HT1080 (cell line): ENCODE data around the gene FAM169A. TPM values are rescaled to one million over a fixed set of nuclear protein-coding genes. Genes with fewer than 3 reads are reported as not detected.
A peak's percentile ranks its signal among the peaks of the same experiment; 100 is the strongest.
"Not testable (repeated sequence)": the region's sequence is repeated elsewhere in the genome, so short reads cannot be mapped to it uniquely, and the experiment has no call there.

Experiments
- DNase-seq: peaks from one replicate; pipeline ENCODE4 v3.0.0-alpha.2; 2015; ENCODE audit warnings: low read depth
- polyA plus RNA-seq, 2 experiments: library from polyadenylated mRNA; depleted of rRNA; stranded (reverse); fragments of >200 nt; gene quantifications; 2 replicates each; pipeline ENCODE4 v1.2.3, GENCODE V29; 2015
- total RNA-seq: library from RNA; depleted of rRNA; stranded (reverse); fragments of >200 nt; shearing (Covaris generic); gene quantifications from 2 replicates; pipeline ENCODE4 v1.2.3, GENCODE V29; 2014; rRNA removed

Gene FAM169A, protein sequence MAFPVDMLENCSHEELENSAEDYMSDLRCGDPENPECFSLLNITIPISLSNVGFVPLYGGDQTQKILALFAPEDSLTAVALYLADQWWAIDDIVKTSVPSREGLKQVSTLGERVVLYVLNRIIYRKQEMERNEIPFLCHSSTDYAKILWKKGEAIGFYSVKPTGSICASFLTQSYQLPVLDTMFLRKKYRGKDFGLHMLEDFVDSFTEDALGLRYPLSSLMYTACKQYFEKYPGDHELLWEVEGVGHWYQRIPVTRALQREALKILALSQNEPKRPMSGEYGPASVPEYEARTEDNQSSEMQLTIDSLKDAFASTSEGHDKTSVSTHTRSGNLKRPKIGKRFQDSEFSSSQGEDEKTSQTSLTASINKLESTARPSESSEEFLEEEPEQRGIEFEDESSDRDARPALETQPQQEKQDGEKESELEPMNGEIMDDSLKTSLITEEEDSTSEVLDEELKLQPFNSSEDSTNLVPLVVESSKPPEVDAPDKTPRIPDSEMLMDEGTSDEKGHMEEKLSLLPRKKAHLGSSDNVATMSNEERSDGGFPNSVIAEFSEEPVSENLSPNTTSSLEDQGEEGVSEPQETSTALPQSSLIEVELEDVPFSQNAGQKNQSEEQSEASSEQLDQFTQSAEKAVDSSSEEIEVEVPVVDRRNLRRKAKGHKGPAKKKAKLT
- 3.8 and 6.6 TPM in 2 replicates for total RNA-seq
- polyA plus RNA-seq (2015; cell fraction: cytosol; rRNA removed): 4.3 and 5.2 TPM in 2 replicates
- 5.6 and 5.8 TPM in 2 replicates for polyA plus RNA-seq (2015; cell fraction: nucleus; rRNA removed)

DNA sequence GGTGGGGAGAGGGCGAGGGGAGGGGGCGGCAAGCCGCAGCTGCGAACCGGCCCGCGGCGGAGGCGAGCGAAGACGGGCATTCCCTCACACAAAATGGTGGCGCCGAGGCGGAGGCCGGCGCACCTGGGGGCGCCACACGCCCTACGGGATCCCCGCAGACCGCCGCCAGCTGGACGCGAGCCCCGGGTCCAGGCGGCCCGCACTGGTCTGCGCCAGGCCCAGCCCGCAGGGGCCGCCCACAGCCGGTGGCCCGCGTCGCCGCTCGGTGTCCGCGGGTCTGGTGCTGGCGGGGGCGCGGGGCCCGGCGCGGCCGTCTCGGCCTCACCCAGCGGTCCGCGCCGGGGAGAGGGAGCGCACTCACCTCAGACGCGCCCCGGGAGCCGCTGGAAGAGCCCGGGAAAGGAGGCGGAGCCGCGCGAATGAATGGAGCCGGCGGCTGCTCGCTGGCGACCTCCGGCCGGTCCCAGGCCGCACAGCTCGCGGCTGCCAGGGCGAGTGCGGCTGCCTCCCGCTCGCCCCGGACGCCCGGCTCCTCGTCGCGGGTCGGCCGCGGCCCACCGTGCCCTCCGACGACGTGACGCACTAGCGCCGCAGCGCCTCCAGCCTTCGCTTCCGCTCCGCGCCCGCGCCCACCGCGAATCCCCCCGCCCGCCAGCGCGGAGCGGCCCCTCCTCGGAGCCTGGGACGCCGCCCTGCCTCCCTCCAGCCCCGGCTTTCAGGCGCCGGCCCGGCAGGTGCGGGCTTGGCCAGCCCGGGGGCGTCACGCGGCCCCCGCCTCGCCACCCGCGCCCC is at the start of gene FAM169A:
TSS of gene FAM169A (minus strand) at position 584 of the 792 bp plus-strand sequence. CDS start 24,711 bp downstream, outside the sequence.
- DNase-seq: peak; percentile 31

DNA sequence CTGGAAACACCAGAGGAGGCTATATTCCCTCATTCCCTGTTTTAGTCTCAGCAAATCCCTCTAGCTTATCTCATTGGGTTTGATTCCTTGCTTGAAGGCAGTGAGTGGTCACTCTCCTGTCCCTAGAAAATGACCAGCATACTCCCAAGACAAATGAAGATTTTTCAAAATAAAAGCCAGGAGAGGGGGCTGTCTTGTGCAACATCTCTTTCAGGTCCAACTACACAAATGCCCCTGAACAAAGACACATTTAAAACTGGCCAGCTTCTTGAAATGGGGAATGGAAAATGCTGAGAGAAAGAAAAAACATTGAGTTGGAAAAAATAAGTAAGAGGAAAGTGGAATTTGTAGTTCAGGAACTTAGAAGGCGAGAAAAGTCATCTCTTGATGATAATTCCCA is 49.3 kb upstream of the FAM169A start:
- no peak for DNase-seq

DNA sequence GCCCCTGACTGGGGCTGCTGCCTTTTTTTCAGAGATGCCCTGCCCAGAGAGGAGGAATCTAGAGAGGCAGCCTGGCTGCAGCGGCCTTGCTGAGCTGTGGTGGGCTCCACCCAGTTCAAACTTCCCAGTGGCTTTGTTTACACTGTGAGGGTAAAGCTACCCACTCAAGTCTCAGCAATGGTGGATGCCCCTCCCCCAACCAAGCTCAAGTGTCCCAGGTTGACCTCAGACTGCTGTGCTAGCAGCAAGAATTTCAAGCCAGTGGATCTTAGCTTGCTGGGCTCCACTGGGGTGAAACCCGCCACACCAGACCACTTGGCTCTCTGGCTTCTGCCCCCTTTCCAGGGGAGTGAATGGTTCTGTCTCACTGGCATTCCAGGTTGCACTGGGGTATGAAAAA is 45.2 kb upstream of the FAM169A start:
- DNase-seq: not testable (repeated sequence)

DNA sequence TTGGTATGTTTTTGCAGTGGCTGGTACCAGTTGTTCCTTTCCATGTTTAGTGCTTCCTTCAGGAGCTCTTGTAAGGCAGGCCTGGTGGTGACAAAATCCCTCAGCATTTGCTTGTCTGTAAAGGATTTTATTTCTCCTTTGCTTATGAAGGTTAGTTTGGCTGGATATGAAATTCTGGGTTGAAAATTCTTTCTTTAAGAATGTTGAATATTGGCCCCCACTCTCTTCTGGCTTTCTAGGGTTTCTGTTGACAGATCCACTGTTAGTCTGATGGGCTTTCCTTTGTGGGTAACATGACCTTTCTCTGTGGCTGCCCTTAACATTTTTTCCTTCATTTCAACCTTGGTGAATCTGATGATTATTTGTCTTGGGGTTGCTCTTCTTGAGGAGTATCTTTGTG is 43.7 kb upstream of the FAM169A start:
- not testable (repeated sequence) for DNase-seq

DNA sequence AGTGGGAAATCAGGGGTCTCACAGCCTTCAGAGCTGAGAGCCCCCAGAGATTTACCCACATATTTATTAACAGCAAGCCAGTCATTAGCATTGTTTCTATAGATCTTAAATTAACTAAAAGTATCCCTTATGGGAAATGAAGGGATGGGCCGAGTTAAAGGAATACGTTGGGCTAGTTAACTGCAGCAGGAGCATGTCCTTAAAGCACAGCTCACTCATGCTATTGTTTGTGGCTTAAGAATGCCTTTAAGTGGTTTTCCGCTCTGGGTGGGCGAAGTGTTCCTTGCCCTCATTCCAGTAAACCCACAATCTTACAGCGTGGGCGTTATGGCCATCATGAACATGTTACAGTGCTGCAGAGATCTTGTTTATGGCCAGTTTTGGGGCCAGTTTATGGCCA is 42.0 kb upstream of the FAM169A start:
- DNase-seq: not testable (repeated sequence)

DNA sequence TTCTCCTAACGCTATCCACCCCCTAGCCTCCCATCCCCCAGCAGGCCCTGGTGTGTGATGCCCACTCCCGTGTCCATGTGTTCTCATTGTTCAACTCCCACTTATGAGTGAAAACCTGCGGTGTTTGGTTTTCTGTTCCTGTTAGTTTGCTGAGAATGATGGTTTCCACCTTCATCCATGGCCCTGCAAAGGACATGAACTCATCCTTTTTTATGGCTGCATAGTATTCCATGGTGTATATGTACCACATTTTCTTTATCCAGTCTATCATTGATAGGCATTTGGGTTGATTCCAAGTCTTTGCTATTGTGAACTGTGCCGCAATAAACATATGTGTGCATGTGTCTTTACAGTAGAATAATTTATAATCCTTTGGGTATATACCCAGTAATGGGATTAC is 38.5 kb upstream of the FAM169A start:
- DNase-seq: not testable (repeated sequence)

DNA sequence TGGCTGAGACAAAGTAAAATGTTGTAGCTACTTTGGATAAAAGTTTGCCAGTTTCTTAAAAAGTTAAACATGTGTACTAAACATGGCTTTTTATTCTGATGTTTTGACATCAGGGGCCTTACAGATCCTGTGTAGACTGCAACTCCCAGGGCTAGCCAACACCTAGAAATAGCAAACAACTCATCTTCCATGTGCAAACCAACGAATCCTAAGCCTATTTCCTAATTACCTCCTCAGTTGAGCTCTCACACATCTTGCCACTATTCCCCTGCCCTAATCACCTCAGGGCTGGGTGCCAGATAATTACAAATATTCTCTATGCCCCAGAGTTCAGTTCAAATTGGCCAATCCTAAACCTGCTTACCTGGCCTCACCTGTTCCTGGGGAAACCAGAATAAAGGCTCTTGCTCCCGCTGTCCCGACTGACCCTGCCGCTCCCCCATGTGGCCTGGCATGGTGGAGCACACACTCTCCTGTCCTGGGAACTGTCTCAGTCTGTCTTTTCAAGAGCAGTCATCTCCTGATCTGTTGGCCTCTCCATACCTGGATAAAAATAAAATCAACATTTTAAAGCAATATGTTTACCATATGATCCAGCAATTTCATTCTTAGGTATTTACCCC is 37.1 kb upstream of the FAM169A start:
- DNase-seq: no peak

DNA sequence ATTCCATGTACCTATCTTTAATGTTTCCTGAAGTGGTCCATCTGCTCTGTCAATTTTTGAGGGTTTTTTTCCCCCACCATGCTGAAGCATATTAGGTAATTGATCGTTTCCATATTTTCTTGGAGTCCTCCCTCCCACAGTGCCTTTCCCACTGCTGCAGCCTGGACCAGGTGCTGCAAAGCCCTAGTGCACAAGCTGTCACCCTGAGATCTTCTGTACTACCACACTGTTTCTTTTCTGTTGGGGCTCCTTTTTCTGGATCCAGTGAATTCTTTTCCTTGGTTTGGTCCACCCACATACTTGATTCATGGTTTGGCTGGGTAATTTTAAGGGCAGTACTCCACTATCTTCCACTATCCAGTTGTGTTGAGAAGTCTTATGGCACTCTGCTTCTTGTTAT is 30.9 kb upstream of the FAM169A start:
- no peak for DNase-seq

DNA sequence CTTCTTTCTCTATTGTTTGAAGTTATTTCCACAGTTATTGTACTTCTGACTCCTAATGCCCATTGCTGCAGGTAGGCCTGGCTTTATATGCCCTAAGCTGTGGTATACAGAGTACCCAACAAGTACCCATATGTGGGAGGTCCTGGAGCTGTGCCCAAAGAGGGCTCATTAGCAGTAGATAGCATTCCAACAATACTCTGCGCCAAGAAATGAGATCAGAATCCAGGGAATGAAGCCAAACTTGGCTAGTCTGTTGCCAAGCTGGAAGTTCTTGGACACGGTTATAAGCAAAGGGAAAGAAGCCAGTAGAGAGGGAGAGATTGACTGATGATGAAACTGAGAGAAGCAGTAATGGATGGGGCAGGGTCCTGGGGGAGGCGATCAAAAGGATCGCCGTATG is 29.7 kb upstream of the FAM169A start:
- DNase-seq: peak; percentile 35

DNA sequence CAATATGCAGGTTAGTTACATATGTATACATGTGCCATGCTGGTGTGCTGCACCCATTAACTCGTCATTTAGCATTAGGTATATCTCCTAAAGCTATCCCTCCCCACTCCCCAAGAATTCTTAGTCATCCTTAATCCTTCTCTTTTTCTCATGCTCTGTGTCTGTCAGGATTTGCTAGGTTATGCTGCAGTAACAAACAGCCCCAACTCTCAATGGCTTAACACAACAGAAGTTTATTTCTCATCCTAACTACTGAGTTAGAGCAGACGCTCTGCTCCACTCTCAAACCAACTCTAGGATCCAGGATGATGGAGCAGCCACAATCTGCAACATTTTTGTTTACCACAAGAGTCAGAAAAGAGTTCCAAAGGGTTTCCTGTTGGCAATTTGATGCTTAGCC is 28.2 kb upstream of the FAM169A start:
- DNase-seq: no peak

DNA sequence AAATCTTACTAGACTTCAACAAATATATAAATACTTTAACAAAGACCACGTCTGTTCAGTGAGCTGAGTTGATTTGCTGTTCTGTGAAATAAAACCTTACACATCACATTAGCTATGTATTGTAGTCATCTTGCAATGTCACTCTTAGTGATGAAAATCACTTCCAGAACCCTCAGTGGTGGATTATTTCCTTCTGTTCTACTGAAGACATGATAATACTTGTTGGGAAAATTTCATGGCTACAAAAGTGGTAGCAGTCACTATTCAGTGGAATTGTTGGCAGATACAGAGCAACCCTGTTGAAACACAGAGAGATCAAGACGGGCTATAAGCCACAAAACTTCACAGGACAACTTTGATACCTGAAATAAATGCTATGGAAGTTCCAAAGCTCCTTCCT is 26.7 kb upstream of the FAM169A start:
- no peak for DNase-seq

DNA sequence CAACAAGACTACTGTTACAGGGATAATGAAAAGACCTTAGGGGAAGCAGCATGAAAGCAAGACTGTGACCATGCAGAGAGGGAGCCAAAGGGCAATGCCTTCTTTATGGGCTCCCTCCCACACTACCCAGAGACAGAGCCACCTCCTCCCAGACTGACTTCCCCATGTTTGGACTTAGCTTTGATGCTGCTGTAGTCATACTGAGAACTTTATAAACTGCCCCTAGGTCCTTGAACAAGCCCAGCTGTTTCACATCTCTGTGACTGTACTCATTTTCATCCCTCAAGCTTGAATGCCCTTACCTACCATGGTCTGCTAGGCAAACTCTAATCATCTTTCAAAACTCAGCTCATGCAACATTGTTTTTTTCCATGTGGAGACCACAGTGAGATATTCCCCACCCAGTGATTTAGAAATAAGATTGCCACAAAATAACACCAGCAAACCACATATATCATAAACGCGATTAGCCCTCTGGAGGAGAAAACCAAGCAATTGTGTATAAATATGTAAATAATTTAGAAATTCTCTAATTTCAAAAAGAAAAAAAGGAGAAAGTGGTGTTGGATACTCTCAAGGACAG is 23.4 kb upstream of the FAM169A start:
- DNase-seq: no peak

DNA sequence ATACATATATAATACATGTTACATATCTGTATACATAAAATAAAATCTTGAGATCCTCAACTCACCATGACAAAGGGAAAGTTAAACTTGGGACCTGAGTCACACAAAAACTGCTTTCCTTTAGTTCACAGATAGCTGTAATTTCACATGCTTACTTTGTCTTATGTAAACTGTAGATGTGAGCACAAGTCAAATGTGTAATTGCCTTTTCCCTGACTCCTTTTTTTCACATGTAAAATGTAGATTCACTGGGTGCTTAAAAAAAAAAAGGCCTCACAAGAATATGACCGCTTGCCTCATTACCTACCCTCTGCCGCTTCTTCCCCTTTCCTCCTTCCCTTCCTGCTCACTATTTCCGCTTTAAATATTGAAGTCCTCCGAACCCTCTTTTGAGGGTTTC is 21.9 kb upstream of the FAM169A start:
- no peak for DNase-seq

DNA sequence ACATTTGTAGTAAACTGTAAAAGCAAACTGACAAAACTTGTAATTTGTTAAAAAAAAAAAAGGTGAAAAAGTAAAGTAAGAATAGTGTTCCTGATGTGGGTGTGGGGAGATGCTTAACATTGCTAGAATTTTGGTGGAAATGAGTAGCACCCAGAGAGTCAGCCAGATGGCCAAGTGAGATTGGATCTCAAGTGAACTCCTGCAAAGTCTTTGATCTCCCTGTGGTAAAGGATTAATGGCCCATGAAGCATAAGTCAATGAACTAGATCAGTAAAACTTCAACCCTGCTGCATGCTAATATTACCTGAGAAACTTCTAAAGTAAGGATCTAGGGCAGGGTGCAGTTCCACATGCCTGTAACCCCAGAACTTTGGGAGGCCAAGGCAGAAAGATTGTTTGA is 19.0 kb upstream of the FAM169A start:
- DNase-seq: no peak

DNA sequence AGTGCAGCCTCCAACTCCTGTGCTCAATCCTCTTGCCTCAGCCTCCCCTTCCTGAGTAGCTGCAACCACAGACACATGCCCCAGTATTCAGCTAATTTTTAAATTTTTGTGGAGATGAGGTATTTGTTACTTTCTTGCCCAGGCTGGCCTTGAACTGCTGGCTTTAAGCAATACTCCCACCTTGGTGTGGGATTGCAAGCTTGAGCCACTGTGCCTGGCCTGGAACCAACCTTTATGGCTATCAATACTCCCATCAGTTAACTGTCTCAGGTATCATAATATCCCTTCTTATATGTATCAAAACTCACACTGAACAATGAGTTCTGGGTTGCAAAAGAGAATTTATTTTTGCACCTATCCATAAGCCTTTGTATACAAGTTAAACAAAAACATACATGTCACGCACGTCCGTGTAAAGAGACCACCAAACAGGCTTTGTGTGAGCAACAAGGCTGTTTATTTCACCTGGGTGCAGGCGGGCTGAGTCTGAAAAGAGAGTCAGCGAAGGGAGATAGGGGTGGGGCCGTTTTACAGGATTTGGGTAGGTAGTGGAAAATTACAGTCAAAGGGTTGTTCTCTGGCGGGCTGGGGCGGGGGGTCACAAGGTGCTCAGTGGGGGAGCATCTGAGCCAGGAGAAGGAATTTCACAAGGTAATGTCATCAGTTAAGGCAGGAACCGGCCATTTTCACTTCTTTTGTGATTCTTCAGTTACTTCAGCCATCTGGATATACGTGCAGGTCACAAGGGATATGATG is 16.4 kb upstream of the FAM169A start:
- DNase-seq: not testable (repeated sequence)

DNA sequence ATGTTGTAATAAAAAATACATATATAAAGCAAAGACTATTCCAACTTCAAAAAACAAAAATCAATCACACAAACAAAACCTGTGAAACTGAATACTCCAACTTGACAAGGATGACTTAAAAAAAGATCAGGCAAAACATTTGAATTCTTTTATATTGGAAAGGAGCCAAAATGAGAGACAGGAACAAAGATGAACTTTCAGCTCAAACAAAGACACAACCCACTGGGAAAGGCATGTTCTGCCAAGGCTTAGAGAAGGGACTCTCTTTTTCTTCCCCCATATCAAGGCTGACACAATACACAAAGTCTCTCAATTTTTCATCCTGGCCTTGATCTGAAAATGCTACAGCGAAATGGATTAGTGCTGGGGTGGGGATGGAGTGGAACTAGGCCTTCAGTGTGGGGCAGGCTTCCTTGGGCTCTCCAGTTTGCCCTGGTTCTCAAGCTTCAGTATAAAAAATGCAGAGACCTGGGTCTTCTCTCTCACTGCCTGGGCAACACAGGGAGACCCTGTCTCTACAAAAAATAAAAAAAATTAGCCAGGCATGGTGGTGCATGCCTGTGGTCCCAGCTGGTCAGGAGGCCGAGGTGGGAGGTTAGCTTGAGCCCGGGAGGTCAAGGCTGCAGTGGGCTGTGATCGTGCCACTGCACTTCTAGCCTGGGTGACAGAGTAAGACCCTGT is 11.6 kb upstream of the FAM169A start:
- no peak for DNase-seq

DNA sequence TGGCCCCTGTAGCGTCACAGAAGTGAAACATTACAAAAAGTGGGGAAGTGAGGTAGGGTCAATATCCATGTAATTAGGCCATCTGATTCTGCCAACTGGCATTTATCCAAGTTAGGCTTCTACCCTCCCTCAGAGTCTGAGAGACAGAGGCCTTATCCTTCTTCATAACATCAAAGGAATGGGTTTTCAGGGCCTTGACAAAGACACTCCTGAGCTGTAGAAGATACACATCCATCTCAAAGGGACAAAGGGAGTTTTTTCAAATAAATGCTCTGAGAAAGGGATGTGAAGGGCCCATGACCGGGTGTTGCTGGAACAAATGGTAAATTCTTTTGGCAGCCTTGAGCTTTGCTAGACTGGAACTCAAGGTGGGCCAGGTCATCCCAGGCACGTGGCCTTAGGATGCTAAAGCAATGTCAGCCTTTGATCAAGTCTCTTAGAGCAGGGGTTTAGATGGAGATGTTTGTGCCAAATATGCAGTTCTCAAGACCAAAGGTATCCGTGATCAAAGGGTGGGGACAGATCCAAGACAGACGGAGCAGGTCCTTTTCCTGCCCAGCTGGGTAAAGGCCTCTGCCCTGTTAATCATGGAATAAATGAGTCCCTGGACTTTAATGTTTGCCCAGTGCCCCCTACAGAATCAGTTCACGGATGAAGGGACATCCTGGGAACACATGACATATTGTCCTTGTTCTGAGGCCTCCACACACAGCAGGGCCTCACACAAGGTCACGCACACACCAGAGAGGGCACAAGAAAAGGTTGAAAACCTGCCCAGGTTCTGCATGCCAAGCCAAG is 10.0 kb upstream of the FAM169A start:
- DNase-seq: no peak

DNA sequence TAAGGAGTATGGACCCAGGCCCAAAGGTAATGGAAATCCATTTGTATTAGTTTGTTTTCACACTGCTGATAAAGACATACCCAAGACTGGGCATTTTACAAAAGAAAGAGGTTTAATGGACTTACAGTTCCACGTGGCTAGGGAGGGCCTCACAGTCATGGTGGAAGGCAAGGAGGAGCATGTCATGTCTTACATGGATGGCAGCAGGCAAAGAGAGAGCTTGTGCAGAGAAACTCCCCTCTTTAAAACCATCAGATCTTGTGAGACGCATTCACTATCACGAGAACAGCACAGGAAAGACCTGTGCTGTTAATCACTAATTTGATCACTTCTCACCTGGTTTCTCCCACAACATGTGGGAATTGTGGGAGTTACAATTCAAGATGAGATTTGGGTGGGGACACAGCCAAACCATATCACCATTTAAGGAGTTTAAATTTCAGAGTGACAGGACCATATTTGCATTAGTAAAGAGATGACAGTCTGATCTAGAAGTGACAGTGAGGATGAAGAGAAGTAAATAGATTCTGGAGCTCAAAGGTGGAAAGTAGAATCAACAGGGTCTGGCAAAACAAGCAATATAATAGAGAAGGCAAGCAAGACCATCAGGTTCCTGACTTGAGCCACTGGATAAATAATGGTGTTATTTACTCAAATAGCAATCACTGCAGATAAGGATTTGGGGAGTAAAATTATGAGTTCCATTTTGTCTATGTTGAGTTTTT is 7.5 kb upstream of the FAM169A start:
- DNase-seq: no peak
